HepG2 (cell line): ENCODE data around the gene NAPSA. TPM values are rescaled to one million over a fixed set of nuclear protein-coding genes. Genes with fewer than 3 reads are reported as not detected.
A peak's percentile ranks its signal among the peaks of the same experiment; 100 is the strongest.

Source experiments
- ELF4 ChIP-seq: sonication (generic); formaldehyde crosslinking; IDR thresholded peaks from 2 replicates; pipeline ENCODE4 v1.5.0; 2020; ENCODE audit warnings: missing genetic modification reagents, mild to moderate bottlenecking, moderate library complexity, borderline replicate concordance
- IRF2 ChIP-seq: IDR thresholded peaks from 2 replicates; pipeline ENCODE4 v1.6.1; 2018; ENCODE audit warnings: missing genetic modification reagents, missing compliant biosample characterization
- MEIS1 ChIP-seq: sonication (generic); formaldehyde crosslinking; IDR thresholded peaks from 2 replicates; pipeline ENCODE4 v1.9.0; 2021; ENCODE audit warnings: mild to moderate bottlenecking, missing genetic modification reagents, moderate library complexity, borderline replicate concordance
- SALL2 ChIP-seq: sonication (generic); formaldehyde crosslinking; IDR thresholded peaks from 2 replicates; pipeline ENCODE4 v1.8.1; 2023; ENCODE audit warnings: mild to moderate bottlenecking, missing genetic modification reagents, inconsistent platforms
- polyA plus RNA-seq, 8 experiments: library from polyadenylated mRNA; depleted of rRNA in 3 of 8; stranded (reverse) in 7 of 8; unstranded in 1 of 8; fragments of >200 nt; fragmentation: Illumina TruSeq in 4 of 8; extraction: Trizol in 4 of 8; gene quantifications; 2 replicates each; pipeline versions ENCODE4 v1.2.1 to v1.2.3, GENCODE V29; 2011 to 2016; ENCODE audit warnings: low read depth in 4 of 8, missing spikeins in 1 of 8, mixed read lengths in 1 of 8; ENCODE audit not compliant: insufficient read depth in 1 of 8
- total RNA-seq, 5 experiments: library from RNA; depleted of rRNA; stranded (reverse); fragments of >200 nt; fragmentation: Illumina TruSeq; extraction: Trizol; gene quantifications; 2 replicates each; pipeline ENCODE4 v1.2.3, GENCODE V29; 2016; ENCODE audit warnings: low read depth in 1 of 5
- TF ChIP-seq, protein P1 (sequence below): sonication (generic); formaldehyde crosslinking; IDR thresholded peaks from 2 replicates; pipeline ENCODE4 v1.8.1; 2023; ENCODE audit warnings: mild to moderate bottlenecking, missing genetic modification reagents
- TF ChIP-seq, protein P2 (sequence below): sonication (generic); formaldehyde crosslinking; IDR thresholded peaks from one replicate; pipeline ENCODE4 v1.5.1; 2020; ENCODE audit warnings: mild to moderate bottlenecking, missing genetic modification reagents; ENCODE audit errors: not compliant biosample characterization
- TF ChIP-seq, protein P3 (sequence below): sonication (generic); formaldehyde crosslinking; IDR thresholded peaks from 2 replicates; pipeline ENCODE4 v1.4.0; 2020; ENCODE audit warnings: missing genetic modification reagents
- TF ChIP-seq, protein P4 (sequence below): sonication (generic); formaldehyde crosslinking; conservative IDR thresholded peaks from 2 replicates; pipeline ENCODE4 v1.8.0; 2022; ENCODE audit warnings: missing genetic modification reagents

NAPSA gene
- total and polyA plus RNA-seq, 2 of the 13 experiments (the other 11 are each of a cell fraction or from before 2014, with no cell fraction given), result not detected

DNA sequence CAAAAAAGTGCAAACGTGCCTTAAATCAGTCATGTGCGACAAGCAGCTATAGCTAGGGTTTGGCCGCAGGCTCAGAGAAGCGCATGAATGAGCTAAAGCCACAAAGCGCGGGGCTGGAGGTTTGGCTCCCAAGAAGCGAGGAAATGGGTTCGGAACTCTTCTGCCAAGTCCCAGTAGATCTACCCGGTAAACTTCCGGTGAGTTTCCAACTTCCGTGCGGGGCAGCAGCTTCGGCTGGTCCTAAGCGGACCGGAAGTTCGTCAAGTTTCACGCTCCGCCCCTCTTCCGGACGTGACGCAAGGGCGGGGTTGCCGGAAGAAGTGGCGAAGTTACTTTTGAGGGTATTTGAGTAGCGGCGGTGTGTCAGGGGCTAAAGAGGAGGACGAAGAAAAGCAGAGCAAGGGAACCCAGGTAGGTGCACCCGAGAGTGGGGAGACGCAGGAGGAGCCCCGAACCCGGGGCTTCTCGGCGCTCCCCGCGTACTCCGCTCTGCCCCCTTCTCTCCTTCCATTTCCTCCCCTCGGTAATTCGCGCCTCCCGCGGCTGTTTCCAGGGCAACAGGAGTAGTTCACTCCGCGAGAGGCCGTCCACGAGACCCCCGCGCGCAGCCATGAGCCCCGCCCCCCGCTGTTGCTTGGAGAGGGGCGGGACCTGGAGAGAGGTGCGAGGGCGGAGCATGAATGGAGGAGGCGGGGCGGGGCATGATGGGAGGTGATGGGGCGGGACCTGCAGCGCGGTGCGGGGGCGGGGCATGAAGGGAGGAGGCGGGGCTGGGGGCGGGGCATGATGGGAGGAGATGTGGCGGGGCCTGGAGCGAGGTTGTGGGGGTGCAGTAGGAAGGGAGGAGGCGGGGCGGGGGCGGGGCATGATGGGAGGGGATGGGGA is 11.0 kb upstream of the NAPSA start, which contains the start of gene NR1H2 (continued):
- TF ChIP-seq, protein P1, sequence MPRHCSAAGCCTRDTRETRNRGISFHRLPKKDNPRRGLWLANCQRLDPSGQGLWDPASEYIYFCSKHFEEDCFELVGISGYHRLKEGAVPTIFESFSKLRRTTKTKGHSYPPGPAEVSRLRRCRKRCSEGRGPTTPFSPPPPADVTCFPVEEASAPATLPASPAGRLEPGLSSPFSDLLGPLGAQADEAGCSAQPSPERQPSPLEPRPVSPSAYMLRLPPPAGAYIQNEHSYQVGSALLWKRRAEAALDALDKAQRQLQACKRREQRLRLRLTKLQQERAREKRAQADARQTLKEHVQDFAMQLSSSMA, result 0 out of 2 replicates have a peak, but pooled peaks have one; percentile 15
- TF ChIP-seq, protein P2, sequence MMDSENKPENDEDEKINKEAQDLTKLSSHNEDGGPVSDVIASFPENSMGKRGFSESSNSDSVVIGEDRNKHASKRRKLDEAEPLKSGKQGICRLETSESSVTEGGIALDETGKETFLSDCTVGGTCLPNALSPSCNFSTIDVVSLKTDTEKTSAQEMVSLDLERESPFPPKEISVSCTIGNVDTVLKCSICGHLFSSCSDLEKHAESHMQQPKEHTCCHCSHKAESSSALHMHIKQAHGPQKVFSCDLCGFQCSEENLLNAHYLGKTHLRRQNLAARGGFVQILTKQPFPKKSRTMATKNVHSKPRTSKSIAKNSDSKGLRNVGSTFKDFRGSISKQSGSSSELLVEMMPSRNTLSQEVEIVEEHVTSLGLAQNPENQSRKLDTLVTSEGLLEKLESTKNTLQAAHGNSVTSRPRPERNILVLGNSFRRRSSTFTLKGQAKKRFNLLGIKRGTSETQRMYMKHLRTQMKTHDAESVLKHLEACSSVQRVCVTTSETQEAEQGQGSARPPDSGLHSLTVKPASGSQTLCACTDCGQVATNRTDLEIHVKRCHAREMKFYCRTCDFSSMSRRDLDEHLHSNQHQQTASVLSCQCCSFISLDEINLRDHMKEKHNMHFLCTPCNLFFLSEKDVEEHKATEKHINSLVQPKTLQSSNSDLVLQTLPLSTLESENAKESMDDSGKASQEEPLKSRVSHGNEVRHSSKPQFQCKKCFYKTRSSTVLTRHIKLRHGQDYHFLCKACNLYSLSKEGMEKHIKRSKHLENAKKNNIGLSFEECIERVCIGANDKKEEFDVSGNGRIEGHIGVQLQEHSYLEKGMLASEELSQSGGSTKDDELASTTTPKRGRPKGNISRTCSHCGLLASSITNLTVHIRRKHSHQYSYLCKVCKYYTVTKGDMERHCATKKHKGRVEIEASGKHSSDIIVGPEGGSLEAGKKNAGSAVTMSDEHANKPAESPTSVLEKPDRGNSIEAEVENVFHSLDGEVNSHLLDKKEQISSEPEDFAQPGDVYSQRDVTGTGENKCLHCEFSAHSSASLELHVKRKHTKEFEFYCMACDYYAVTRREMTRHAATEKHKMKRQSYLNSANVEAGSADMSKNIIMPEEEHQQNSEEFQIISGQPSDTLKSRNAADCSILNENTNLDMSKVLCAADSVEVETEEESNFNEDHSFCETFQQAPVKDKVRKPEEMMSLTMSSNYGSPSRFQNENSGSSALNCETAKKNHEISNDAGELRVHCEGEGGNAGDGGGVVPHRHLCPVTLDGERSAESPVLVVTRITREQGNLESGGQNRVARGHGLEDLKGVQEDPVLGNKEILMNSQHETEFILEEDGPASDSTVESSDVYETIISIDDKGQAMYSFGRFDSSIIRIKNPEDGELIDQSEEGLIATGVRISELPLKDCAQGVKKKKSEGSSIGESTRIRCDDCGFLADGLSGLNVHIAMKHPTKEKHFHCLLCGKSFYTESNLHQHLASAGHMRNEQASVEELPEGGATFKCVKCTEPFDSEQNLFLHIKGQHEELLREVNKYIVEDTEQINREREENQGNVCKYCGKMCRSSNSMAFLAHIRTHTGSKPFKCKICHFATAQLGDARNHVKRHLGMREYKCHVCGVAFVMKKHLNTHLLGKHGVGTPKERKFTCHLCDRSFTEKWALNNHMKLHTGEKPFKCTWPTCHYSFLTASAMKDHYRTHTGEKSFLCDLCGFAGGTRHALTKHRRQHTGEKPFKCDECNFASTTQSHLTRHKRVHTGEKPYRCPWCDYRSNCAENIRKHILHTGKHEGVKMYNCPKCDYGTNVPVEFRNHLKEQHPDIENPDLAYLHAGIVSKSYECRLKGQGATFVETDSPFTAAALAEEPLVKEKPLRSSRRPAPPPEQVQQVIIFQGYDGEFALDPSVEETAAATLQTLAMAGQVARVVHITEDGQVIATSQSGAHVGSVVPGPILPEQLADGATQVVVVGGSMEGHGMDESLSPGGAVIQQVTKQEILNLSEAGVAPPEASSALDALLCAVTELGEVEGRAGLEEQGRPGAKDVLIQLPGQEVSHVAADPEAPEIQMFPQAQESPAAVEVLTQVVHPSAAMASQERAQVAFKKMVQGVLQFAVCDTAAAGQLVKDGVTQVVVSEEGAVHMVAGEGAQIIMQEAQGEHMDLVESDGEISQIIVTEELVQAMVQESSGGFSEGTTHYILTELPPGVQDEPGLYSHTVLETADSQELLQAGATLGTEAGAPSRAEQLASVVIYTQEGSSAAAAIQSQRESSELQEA (CRISPR knock-in tag), result no peak
- TF ChIP-seq, protein P3, sequence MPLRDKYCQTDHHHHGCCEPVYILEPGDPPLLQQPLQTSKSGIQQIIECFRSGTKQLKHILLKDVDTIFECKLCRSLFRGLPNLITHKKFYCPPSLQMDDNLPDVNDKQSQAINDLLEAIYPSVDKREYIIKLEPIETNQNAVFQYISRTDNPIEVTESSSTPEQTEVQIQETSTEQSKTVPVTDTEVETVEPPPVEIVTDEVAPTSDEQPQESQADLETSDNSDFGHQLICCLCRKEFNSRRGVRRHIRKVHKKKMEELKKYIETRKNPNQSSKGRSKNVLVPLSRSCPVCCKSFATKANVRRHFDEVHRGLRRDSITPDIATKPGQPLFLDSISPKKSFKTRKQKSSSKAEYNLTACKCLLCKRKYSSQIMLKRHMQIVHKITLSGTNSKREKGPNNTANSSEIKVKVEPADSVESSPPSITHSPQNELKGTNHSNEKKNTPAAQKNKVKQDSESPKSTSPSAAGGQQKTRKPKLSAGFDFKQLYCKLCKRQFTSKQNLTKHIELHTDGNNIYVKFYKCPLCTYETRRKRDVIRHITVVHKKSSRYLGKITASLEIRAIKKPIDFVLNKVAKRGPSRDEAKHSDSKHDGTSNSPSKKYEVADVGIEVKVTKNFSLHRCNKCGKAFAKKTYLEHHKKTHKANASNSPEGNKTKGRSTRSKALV (CRISPR knock-in tag), result peak; percentile 82
- TF ChIP-seq ELF4 (CRISPR knock-in tag), result peak; percentile 90
- TF ChIP-seq, protein P4, sequence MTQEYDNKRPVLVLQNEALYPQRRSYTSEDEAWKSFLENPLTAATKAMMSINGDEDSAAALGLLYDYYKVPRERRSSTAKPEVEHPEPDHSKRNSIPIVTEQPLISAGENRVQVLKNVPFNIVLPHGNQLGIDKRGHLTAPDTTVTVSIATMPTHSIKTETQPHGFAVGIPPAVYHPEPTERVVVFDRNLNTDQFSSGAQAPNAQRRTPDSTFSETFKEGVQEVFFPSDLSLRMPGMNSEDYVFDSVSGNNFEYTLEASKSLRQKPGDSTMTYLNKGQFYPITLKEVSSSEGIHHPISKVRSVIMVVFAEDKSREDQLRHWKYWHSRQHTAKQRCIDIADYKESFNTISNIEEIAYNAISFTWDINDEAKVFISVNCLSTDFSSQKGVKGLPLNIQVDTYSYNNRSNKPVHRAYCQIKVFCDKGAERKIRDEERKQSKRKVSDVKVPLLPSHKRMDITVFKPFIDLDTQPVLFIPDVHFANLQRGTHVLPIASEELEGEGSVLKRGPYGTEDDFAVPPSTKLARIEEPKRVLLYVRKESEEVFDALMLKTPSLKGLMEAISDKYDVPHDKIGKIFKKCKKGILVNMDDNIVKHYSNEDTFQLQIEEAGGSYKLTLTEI (CRISPR knock-in tag), result no peak
- TF ChIP-seq SALL2 (CRISPR knock-in tag), result 0 out of 2 replicates have a peak, but pooled peaks have one; percentile 54
- peak; percentile 85; the same call in 1 of the 2 replicates for TF ChIP-seq IRF2 (CRISPR knock-in tag)
- peak; percentile 74 for TF ChIP-seq MEIS1 (CRISPR knock-in tag)
